A549 (cell line): Measurements from ENCODE around the gene CTXN3. TPM values are rescaled to one million over a fixed set of nuclear protein-coding genes. Genes with fewer than 3 reads are reported as not detected.

Experiments used
- ATAC-seq, 2 experiments: fragments of 200-7000 bp in 1 of 2; fragments of >200 bp in 1 of 2; cut with Nextera tagmentation in 1 of 2; cut with Tn5 transposase in 1 of 2; 3 replicates each; pipeline versions ENCODE4 v1.8.0 to v1.9.1; 2018 to 2020; ENCODE audit warnings: mild to moderate bottlenecking in 1 of 2, moderate library complexity in 1 of 2
- CTCF ChIA-PET: fragments of 300-600 bp; sonication (Branson Sonifier 250); formaldehyde crosslinking; extraction: SDS; loops from one replicate; lab custom pipeline; 2021; ENCODE audit warnings: antibody characterized with exemption, inconsistent platforms; lab: Yijun Ruan, JAX
- POLR2A ChIA-PET: fragments of 350-600 bp; formaldehyde crosslinking; extraction: SDS; loops from one replicate; lab custom pipeline; 2021; ENCODE audit warnings: antibody characterized with exemption, inconsistent platforms; lab: Yijun Ruan, JAX
- DNase-seq, 2 experiments: peaks; one replicate each; pipeline versions ENCODE4 v3.0.0 to v3.0.0-alpha.2; 2011 to 2016; ENCODE audit warnings: low read depth in 1 of 2, low spot score in 1 of 2
- FAIRE-seq: peaks from 2 replicates; lab custom pipeline; 2011; peaks lifted over from hg19 to GRCh38; lab: Jason Lieb, UNC
- H3K27ac ChIP-seq, 2 experiments: fragments of >200 bp; sonication (Bioruptor Twin); formaldehyde crosslinking; 3 replicates each; pipeline ENCODE4 v1.5.1; 2016 to 2017
- H3K4me1 ChIP-seq: fragments of >200 bp; sonication (Bioruptor Twin); formaldehyde crosslinking; 3 replicates; pipeline ENCODE4 v1.6.1; 2016
- H3K4me2 ChIP-seq: fragments of >200 bp; sonication (Bioruptor Twin); formaldehyde crosslinking; 3 replicates; pipeline ENCODE4 v1.6.1; 2016
- H3K4me3 ChIP-seq: fragments of >200 bp; sonication (Bioruptor Twin); formaldehyde crosslinking; 3 replicates; pipeline ENCODE4 v1.5.1; 2016
- H3K9me3 ChIP-seq: fragments of >200 bp; sonication (Bioruptor Twin); formaldehyde crosslinking; 3 replicates; pipeline ENCODE4 v1.6.1; 2016
- CBX8 ChIP-seq: fragments of 200-600 bp; sonication (generic); IDR thresholded peaks from 2 replicates; pipeline ENCODE4 v1.6.1; 2016
- CHD2 ChIP-seq: fragments of 150-350 bp; IDR thresholded peaks from 2 replicates; pipeline ENCODE4 v1.6.1; 2014; ENCODE audit warnings: low read length; ENCODE audit not compliant: partially characterized antibody
- E2F6 ChIP-seq: IDR thresholded peaks from 2 replicates; pipeline ENCODE4 v1.6.1; 2012; ENCODE audit warnings: low read depth, borderline replicate concordance
- EHF ChIP-seq: fragments of 250-450 bp; sonication (Bioruptor Pico); IDR thresholded peaks from 2 replicates; pipeline ENCODE4 v1.5.0; 2020; ENCODE audit warnings: mild to moderate bottlenecking
- EHMT2 ChIP-seq: fragments of 200-600 bp; sonication (generic); IDR thresholded peaks from 2 replicates; pipeline ENCODE4 v1.6.1; 2016; ENCODE audit warnings: antibody characterized with exemption, low read depth, mild to moderate bottlenecking, moderate library complexity
- EP300 ChIP-seq, 2 experiments: fragments of >200 bp; sonication (Bioruptor Twin); formaldehyde crosslinking; IDR thresholded peaks; 2 replicates in 1 of 2; 3 replicates in 1 of 2; pipeline ENCODE4 v1.6.1; 2016 to 2017
- ESRRA ChIP-seq: fragments of 150-350 bp; IDR thresholded peaks from 2 replicates; pipeline ENCODE4 v1.6.1; 2014; ENCODE audit warnings: mild to moderate bottlenecking, low read length, borderline replicate concordance
- FOSB ChIP-seq: fragments of 250-450 bp; sonication (Bioruptor Pico); IDR thresholded peaks from 2 replicates; pipeline ENCODE4 v1.5.0; 2020; ENCODE audit warnings: mild to moderate bottlenecking, moderate library complexity
- FOXS1 ChIP-seq: fragments of 250-450 bp; sonication (Bioruptor Pico); IDR thresholded peaks from 2 replicates; pipeline ENCODE4 v1.5.0; 2020; ENCODE audit warnings: mild to moderate bottlenecking, moderate library complexity
- GATA3 ChIP-seq: IDR thresholded peaks from 2 replicates; pipeline ENCODE4 v1.6.1; 2012; ENCODE audit warnings: borderline replicate concordance
- HOXA7 ChIP-seq: fragments of 250-450 bp; sonication (Bioruptor Pico); IDR thresholded peaks from 2 replicates; pipeline ENCODE4 v1.5.0; 2020; ENCODE audit warnings: mild to moderate bottlenecking, moderate library complexity
- JUN ChIP-seq, 2 experiments: fragments of >200 bp; sonication (Bioruptor Twin); formaldehyde crosslinking; IDR thresholded peaks; 2 replicates in 1 of 2; 3 replicates in 1 of 2; pipeline ENCODE4 v1.6.1; 2016 to 2017
- KDM1A ChIP-seq: fragments of 200-600 bp; sonication (generic); IDR thresholded peaks from 2 replicates; pipeline ENCODE4 v1.6.1; 2016; ENCODE audit warnings: low read depth, mild to moderate bottlenecking
- MAFK ChIP-seq: fragments of 450-650 bp; IDR thresholded peaks from 2 replicates; pipeline ENCODE4 v1.6.1; 2014; ENCODE audit not compliant: partially characterized antibody
- NFE2L2 ChIP-seq: fragments of 150-350 bp; conservative IDR thresholded peaks from 2 replicates; pipeline ENCODE4 v1.6.1; 2014; ENCODE audit warnings: low read length
- NPAS2 ChIP-seq: fragments of 250-450 bp; sonication (Bioruptor Pico); IDR thresholded peaks from 2 replicates; pipeline ENCODE4 v1.8.0; 2022; ENCODE audit warnings: mild to moderate bottlenecking, moderate library complexity, borderline replicate concordance
- NR3C1 ChIP-seq: fragments of >200 bp; sonication (Bioruptor Twin); formaldehyde crosslinking; IDR thresholded peaks from 3 replicates; pipeline ENCODE4 v1.6.1; 2017
- PBX3 ChIP-seq: IDR thresholded peaks from 2 replicates; pipeline ENCODE4 v1.6.1; 2012
- RAD21 ChIP-seq, 2 experiments: fragments of >200 bp in 1 of 2; sonication (Bioruptor Twin) in 1 of 2; formaldehyde crosslinking in 1 of 2; IDR thresholded peaks in 1 of 2; conservative IDR thresholded peaks in 1 of 2; 2 replicates in 1 of 2; 3 replicates in 1 of 2; pipeline ENCODE4 v1.6.1; 2012 to 2018; ENCODE audit warnings: inconsistent platforms in 1 of 2
- RCOR1 ChIP-seq: fragments of 150-350 bp; IDR thresholded peaks from 2 replicates; pipeline ENCODE4 v1.6.1; 2014; ENCODE audit warnings: antibody characterized with exemption, low read length, low read depth
- REST ChIP-seq: fragments of 200-600 bp; sonication (generic); IDR thresholded peaks from 2 replicates; pipeline ENCODE4 v1.6.1; 2016; ENCODE audit warnings: antibody characterized with exemption, mild to moderate bottlenecking, moderate library complexity
- RFX5 ChIP-seq: fragments of 450-650 bp; IDR thresholded peaks from 2 replicates; pipeline ENCODE4 v1.7.1; 2014; ENCODE audit warnings: antibody characterized with exemption, mild to moderate bottlenecking, moderate library complexity
- SMC3 ChIP-seq: fragments of >200 bp; sonication (Bioruptor Twin); formaldehyde crosslinking; IDR thresholded peaks from 3 replicates; pipeline ENCODE4 v1.6.1; 2018; ENCODE audit warnings: inconsistent platforms
- SREBF2 ChIP-seq: fragments of 450-650 bp; IDR thresholded peaks from 2 replicates; pipeline ENCODE4 v1.6.1; 2014; ENCODE audit warnings: mild to moderate bottlenecking, moderate library complexity
- TFCP2L1 ChIP-seq: fragments of 250-450 bp; sonication (Bioruptor Pico); IDR thresholded peaks from 2 replicates; pipeline ENCODE4 v1.5.0; 2021; ENCODE audit warnings: mild to moderate bottlenecking
- TP53 ChIP-seq: fragments of 250-450 bp; sonication (Bioruptor Pico); IDR thresholded peaks from 2 replicates; pipeline ENCODE4 v1.5.0; 2021; ENCODE audit warnings: mild to moderate bottlenecking, moderate library complexity
- ZFP36 ChIP-seq: fragments of 450-650 bp; IDR thresholded peaks from 2 replicates; pipeline ENCODE4 v1.6.1; 2014; ENCODE audit warnings: borderline replicate concordance; ENCODE audit not compliant: partially characterized antibody
- WGBS: methylation state at CpG from one replicate; pipeline ENCODE4 v1.1.6; 2017; ENCODE audit errors: missing lambda C conversion rate; 5-methylcytosine and 5-hydroxymethylcytosine counted together
- polyA plus RNA-seq, 4 experiments: library from polyadenylated mRNA; depleted of rRNA in 3 of 4; stranded (reverse); fragments of >200 nt; fragmentation: RNase III in 1 of 4; extraction: RNeasy Plus Mini Kit Qiagen cat#74134 plus additional on column Dnase treatment in 1 of 4; gene quantifications; 2 replicates in 3 of 4; 3 replicates in 1 of 4; pipeline ENCODE4 v1.2.3, GENCODE V29; 2011 to 2017
- TF ChIP-seq, protein P1 (sequence below): fragments of >200 bp; sonication (Bioruptor Twin); formaldehyde crosslinking; IDR thresholded peaks from 2 replicates; pipeline ENCODE4 v1.6.1; 2016
- TF ChIP-seq, protein P2 (sequence below): fragments of 250-450 bp; sonication (Bioruptor Pico); IDR thresholded peaks from 2 replicates; pipeline ENCODE4 v1.5.0; 2021; ENCODE audit warnings: mild to moderate bottlenecking, moderate library complexity, borderline replicate concordance
- TF ChIP-seq, protein P3 (sequence below): fragments of 150-350 bp; IDR thresholded peaks from 2 replicates; pipeline ENCODE4 v1.6.1; 2014; ENCODE audit warnings: low read depth, mild to moderate bottlenecking, low read length
- TF ChIP-seq, protein P4 (sequence below): fragments of 250-450 bp; sonication (Bioruptor Pico); IDR thresholded peaks from 2 replicates; pipeline ENCODE4 v1.5.0; 2020; ENCODE audit warnings: low read depth, mild to moderate bottlenecking, moderate library complexity

CTXN3 gene
- polyA plus RNA-seq, 2 of the 4 experiments (the other 2 are of a cell fraction): not detected

GRCh38 chr5:127697894-127698600 is 49.2 kb downstream of the CTXN3 start (continued):
- no peak for TF ChIP-seq PBX3
- no peak for TF ChIP-seq RCOR1
- TF ChIP-seq NR3C1: no peak
- no peak; a peak in 1 of 5 replicates for TF ChIP-seq EP300 (IDR thresholded peaks at IDR 0.05)
- TF ChIP-seq E2F6: no peak
- no peak for TF ChIP-seq FOXS1 (CRISPR knock-in tag)
- 0 out of 2 replicates have a peak, but pooled peaks have one; percentile 39 for TF ChIP-seq EHMT2
- TF ChIP-seq, protein P1, sequence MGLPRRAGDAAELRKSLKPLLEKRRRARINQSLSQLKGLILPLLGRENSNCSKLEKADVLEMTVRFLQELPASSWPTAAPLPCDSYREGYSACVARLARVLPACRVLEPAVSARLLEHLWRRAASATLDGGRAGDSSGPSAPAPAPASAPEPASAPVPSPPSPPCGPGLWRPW: no peak
- no peak for TF ChIP-seq JUN (IDR thresholded peaks at IDR 0.05)
- no peak for TF ChIP-seq TP53 (CRISPR knock-in tag)
- TF ChIP-seq EHF (CRISPR knock-in tag): no peak
- TF ChIP-seq NFE2L2: no peak
- TF ChIP-seq HOXA7 (CRISPR knock-in tag): no peak
- TF ChIP-seq GATA3: peak; percentile 88
- no peak for TF ChIP-seq REST
- no peak for TF ChIP-seq CBX8
- no peak for TF ChIP-seq CHD2
- TF ChIP-seq KDM1A: no peak
- TF ChIP-seq SMC3: no peak
- no peak for TF ChIP-seq FOSB (CRISPR knock-in tag)
- TF ChIP-seq MAFK: peak; percentile 80
- TF ChIP-seq ZFP36: no peak
- no peak for TF ChIP-seq ESRRA
- no peak for TF ChIP-seq SREBF2

DNA sequence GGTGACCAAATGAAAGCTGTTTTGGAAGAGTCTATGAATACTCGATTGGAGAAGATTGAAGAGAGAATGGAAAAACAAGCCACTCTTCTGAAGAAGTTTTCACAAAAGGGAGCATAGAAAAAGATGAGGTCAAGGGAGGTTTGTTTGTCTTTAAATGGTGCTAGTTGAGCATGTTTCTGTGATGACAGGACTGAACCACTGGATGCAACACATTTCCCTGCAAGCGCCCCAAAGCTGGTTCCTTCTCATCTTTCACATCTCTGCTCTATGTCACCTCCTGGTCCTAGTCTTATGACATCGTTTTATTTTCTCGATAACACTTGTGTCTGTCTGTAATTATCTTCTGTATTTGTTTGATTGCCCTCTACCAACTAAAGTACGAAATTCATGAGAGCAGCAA is 50.5 kb downstream of the CTXN3 start:
- DNase-seq (no peak), ATAC-seq (no peak), FAIRE-seq (no peak)
- no peak overlapping the region for H3K4me2 ChIP-seq
- ChIA-PET CTCF (no interaction called here), POLR2A (no interaction called here)
- no peak overlapping the region for H3K4me3 ChIP-seq
- H3K9me3 ChIP-seq: no peaks in the 10 kb centered on the region
- peak overlapping the region in 1 of 2 experiments; percentile 54; a peak in 2 of 6 replicates for H3K27ac ChIP-seq
- peaks cover 48% of the 10 kb centered on the region for H3K4me1 ChIP-seq
- 74% methylated on average over 5 of the region's 5 CpGs for WGBS
- TF ChIP-seq, protein P2, sequence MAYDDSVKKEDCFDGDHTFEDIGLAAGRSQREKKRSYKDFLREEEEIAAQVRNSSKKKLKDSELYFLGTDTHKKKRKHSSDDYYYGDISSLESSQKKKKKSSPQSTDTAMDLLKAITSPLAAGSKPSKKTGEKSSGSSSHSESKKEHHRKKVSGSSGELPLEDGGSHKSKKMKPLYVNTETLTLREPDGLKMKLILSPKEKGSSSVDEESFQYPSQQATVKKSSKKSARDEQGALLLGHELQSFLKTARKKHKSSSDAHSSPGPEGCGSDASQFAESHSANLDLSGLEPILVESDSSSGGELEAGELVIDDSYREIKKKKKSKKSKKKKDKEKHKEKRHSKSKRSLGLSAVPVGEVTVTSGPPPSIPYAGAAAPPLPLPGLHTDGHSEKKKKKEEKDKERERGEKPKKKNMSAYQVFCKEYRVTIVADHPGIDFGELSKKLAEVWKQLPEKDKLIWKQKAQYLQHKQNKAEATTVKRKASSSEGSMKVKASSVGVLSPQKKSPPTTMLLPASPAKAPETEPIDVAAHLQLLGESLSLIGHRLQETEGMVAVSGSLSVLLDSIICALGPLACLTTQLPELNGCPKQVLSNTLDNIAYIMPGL (CRISPR knock-in tag): no peak
- TF ChIP-seq EP300 (IDR thresholded peaks at IDR 0.05) (no peak), RFX5 (no peak), RAD21 (conservative IDR thresholded peaks at IDR 0.05 in 1 of 2, IDR thresholded peaks at IDR 0.05 in 1 of 2) (no peak), TFCP2L1 (CRISPR knock-in tag) (no peak), NPAS2 (CRISPR knock-in tag) (no peak), SREBF2 (no peak)
- TF ChIP-seq, protein P3, sequence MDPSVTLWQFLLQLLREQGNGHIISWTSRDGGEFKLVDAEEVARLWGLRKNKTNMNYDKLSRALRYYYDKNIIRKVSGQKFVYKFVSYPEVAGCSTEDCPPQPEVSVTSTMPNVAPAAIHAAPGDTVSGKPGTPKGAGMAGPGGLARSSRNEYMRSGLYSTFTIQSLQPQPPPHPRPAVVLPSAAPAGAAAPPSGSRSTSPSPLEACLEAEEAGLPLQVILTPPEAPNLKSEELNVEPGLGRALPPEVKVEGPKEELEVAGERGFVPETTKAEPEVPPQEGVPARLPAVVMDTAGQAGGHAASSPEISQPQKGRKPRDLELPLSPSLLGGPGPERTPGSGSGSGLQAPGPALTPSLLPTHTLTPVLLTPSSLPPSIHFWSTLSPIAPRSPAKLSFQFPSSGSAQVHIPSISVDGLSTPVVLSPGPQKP: no peak
- TF ChIP-seq, protein P4, sequence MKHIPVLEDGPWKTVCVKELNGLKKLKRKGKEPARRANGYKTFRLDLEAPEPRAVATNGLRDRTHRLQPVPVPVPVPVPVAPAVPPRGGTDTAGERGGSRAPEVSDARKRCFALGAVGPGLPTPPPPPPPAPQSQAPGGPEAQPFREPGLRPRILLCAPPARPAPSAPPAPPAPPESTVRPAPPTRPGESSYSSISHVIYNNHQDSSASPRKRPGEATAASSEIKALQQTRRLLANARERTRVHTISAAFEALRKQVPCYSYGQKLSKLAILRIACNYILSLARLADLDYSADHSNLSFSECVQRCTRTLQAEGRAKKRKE (CRISPR knock-in tag): no peak
